NB4 (cell line): ENCODE results near the gene FBXO39.

Source experiments
- CTCF ChIP-seq: IDR thresholded peaks from one replicate; pipeline ENCODE4 v1.5.1; 2012; ENCODE audit warnings: low read depth, low read length
- POLR2A ChIP-seq: IDR thresholded peaks from 2 replicates; pipeline ENCODE4 v1.6.1; 2011; ENCODE audit warnings: mild to moderate bottlenecking; ENCODE audit not compliant: insufficient read length; ENCODE audit errors: extremely low read depth

GRCh38 chr17:6755731-6756184 is 20.3 kb upstream of the FBXO39 start, which contains the start of gene XAF1:
- TF ChIP-seq CTCF (no peak), POLR2A (no peak)
